NB4 (cell line): ENCODE results near the gene GRM1.

Experiments used
- CTCF ChIP-seq: IDR thresholded peaks from one replicate; pipeline ENCODE4 v1.5.1; 2012; ENCODE audit warnings: low read depth, low read length
- POLR2A ChIP-seq: IDR thresholded peaks from 2 replicates; pipeline ENCODE4 v1.6.1; 2011; ENCODE audit warnings: mild to moderate bottlenecking; ENCODE audit not compliant: insufficient read length; ENCODE audit errors: extremely low read depth

- TF ChIP-seq CTCF = no peak
- no peak for TF ChIP-seq POLR2A
These were observed 329.7 kb downstream of the GRM1 start for GRCh38 chr6:146358431-146359046.
